ENCODE measurements around the gene PKIB.

DNA sequence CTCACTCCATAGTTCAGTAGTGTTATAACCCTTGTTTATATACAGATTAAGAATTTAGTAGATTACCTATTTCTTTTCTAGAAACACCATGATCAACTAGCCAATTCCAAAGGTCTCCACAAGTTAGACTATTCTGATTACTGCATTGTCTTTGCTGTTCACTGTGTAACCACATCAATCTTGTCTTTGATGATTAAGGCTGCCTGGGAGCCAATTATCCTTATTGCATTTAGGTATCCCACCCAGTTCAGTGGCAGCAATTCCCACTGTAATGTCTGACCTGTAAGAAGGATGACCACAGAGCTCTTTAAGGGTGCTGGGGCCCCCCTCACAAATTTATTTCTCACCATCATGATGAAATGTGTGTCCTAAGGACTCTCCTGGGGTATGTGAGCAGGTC lies 40.2 kb downstream of the PKIB start:
- TF ChIP-seq, protein P1, sequence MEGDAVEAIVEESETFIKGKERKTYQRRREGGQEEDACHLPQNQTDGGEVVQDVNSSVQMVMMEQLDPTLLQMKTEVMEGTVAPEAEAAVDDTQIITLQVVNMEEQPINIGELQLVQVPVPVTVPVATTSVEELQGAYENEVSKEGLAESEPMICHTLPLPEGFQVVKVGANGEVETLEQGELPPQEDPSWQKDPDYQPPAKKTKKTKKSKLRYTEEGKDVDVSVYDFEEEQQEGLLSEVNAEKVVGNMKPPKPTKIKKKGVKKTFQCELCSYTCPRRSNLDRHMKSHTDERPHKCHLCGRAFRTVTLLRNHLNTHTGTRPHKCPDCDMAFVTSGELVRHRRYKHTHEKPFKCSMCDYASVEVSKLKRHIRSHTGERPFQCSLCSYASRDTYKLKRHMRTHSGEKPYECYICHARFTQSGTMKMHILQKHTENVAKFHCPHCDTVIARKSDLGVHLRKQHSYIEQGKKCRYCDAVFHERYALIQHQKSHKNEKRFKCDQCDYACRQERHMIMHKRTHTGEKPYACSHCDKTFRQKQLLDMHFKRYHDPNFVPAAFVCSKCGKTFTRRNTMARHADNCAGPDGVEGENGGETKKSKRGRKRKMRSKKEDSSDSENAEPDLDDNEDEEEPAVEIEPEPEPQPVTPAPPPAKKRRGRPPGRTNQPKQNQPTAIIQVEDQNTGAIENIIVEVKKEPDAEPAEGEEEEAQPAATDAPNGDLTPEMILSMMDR (IDR thresholded peaks at IDR 0.05), result no peak
- TF ChIP-seq POLR2A (IDR thresholded peaks at IDR 0.05), result no peak

All from Peyer's patch (tissue), 4 donors.